Measurements from ENCODE around the gene STK32B. TPM values are rescaled to one million over a fixed set of nuclear protein-coding genes. Genes with fewer than 3 reads are reported as not detected.
"Not testable (repeated sequence)": the region's sequence is repeated elsewhere in the genome, so short reads cannot be mapped to it uniquely, and the experiment has no call there.

The STK32B gene
- 10 to 100 TPM in 1 of 4 donors, 1 to 10 TPM in 3; 3.2 to 11.3 (median 9.8) TPM for polyA plus RNA-seq (ENCODE audit: insufficient read length in 4 of 4)

DNA sequence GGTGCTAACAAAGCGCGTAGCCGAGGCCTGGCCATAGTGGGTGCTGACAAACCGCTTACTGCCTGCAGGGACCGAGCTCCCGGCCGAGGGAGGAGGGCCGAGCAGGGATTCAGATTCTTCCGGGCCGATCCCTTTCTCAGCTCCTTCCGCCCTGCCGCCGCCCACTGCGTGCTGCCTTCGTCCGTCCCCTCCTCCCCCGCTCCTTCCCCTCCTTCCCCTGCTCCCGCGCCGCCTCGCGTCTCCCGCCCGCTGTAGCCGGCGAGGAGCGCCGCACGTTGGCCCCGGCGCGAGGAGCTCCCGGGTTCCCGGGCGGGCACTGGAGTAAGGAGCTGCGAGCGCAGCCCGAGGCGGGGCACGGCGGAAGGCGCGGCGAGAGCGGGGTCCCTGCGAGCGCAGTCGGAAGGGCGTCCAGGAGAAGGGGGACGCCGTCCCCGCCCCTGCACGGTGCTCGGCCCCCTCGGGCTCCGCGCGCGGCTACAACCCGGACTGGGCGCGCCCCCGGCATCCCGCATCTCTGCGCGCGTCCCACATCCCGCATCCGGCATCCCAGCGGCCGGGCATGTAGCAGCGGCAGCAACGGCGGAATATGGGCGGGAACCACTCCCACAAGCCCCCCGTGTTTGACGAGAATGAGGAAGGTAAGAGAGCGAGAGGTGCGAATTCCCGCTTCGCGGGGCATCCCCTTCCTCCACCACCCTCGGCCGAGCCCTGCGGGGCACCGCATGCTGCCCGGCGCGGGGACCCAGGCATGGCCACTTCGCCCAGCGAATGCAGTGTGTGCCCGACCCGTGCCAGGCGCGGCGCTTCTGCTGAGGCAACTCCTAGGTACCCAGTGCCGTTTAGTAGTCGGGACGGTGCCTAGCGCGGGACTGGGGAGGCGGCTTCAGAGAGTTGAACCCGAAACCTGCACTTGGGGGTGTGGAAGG lies at the start of gene STK32B:
STK32B (plus strand) TSS at position 203 of the 926 bp plus-strand sequence.
- peak in 3 of 4 donors; percentile 25 to 31 (median 26) for DNase-seq (ENCODE audit: low read depth in 4 of 4, low spot score in 3 of 4)

DNA sequence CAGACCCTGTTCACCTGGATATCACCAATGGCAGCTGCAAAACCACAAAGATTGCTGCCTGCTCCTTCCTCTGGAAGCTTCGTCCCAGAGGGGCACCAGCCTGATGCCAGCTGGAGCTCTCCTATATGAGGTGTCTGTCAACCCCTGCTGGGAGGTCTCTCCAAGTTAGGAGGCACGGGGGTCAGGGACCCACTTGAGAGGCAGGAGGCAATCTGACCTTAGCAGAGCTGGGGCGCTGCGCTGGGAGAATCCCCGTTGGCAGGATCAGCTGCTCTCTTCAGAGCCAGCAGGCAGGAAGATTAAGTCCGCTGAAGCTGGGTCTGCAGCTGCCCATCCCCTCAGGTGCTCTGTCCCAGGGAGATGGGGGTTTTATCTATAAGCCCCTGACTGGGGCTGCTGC lies 49.6 kb upstream of the STK32B start:
- DNase-seq (ENCODE audit: low read depth in 4 of 4, low spot score in 3 of 4) = not testable (repeated sequence)

DNA sequence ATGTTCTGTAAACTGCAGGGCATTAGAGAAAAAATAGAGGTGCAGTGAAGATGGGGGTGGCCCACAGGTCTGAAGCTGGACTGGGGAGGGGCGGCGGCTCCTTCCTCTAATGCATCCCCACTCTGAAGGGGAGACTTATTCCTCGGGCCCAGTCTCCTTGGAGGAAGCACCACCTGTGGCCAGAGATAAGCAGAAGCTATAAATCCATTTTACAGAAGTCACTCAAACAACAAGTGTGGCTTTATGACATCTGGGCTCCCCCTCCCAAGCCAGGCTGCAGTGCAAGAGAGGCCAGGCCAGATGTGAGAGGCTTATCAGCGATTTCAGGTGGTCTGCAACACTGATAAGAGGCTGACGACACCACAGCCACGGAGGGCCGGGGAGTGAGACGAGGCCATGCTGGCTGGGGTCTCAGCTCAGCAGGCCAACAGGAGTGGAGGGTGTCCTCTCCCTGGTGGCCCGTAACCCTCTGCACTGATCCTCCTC lies 47.9 kb upstream of the STK32B start:
- DNase-seq (ENCODE audit: low read depth in 4 of 4, low spot score in 3 of 4) = no peak

DNA sequence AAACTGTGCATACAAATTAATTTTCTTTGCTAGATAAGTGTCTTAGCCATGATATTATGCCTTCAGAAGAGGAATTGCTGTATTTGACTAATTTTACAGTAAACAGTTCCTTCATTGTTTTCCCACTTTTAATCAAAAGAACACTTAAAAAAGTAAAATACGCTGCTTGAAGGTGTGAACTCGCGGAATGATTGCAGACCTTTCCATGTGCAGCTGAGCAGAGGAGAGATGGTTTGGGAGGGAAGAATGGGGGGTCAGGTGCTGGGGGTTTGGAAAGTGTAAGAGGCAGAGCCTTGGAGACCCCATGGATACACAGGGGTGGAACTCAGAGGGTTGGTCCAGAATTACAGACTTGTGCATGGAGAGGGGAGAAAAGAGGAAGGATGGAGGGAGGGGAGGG lies 47.4 kb upstream of the STK32B start:
- no peak for DNase-seq (ENCODE audit: low read depth in 4 of 4, low spot score in 3 of 4)

DNA sequence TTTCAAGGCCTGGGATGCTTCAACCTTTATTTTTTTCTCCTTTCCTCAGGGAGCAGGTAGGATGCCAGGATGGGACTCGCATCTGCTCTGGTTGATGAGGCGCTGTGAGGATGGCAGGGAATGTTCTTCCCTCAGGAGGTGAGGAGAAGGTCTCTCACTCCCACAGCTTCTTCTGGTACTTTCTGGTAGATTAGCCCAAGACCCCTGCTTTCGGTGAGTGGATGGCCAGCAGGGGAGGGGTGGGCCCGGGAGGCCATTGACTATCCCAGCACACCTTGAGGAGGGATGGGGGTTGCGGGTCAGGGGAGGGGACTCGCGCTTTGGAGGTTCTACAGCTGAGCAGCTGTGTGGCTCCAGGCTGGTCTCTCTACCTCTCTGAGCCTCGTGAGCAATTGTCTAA lies 46.8 kb upstream of the STK32B start:
- DNase-seq (ENCODE audit: low read depth in 4 of 4, low spot score in 3 of 4) = no peak

DNA sequence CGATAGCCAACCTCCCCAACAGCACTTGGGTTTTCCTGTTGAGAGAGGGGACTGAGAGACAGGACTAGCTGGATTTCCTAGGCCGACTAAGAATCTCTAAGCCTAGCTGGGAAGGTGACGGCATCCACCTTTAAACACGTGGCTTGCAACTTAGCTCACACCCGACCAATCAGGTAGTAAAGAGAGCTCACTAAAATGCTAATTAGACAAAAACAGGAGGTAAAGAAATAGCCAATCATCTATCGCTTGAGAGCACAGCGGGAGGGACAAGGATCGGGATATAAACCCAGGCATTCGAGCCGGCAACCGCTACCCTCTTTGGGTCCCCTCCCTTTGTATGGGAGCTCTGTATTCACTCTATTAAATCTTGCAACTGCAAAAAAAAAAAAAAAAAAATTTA lies 44.3 kb upstream of the STK32B start:
- not testable (repeated sequence) for DNase-seq (ENCODE audit: low read depth in 4 of 4, low spot score in 3 of 4)

DNA sequence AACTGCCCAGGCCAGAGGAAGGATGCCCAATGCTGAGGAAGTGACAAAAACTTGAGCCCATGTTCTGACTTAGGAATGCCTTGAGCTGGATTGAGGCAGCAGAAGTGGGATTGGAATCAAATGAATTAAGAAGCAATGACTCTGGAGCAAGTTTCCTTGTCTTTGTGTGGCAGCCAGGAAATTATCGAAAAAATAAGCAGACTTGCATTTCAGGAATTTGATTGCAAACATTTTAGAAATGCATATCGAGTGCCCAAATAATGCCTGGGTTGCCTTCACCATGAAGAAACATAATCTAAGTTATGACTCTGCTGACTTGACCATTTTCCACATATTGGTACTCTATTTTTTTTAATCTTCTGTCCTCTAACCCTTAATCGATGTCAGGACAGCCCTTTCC lies 41.5 kb upstream of the STK32B start:
- no peak for DNase-seq (ENCODE audit: low read depth in 4 of 4, low spot score in 3 of 4)

DNA sequence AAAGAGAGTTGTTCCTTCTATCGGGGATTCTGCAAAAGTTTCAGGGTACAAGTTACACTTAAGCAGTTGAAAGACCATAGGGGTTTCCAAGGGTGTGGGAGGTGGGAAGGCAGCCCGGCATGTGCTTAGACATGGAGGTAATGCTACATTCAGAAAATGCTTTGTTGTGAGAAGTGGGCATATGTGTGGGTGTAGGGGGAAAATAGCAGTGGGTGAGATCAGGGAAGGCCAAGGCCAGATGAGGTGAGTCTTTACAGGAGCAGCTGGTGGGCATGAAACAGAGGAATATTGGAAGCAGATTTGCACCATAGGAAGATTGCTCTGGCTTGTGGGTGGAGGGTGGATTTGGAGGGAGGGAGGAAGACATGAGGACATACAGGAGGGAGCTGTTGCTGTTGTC lies 40.3 kb upstream of the STK32B start:
- no peak for DNase-seq (ENCODE audit: low read depth in 4 of 4, low spot score in 3 of 4)

DNA sequence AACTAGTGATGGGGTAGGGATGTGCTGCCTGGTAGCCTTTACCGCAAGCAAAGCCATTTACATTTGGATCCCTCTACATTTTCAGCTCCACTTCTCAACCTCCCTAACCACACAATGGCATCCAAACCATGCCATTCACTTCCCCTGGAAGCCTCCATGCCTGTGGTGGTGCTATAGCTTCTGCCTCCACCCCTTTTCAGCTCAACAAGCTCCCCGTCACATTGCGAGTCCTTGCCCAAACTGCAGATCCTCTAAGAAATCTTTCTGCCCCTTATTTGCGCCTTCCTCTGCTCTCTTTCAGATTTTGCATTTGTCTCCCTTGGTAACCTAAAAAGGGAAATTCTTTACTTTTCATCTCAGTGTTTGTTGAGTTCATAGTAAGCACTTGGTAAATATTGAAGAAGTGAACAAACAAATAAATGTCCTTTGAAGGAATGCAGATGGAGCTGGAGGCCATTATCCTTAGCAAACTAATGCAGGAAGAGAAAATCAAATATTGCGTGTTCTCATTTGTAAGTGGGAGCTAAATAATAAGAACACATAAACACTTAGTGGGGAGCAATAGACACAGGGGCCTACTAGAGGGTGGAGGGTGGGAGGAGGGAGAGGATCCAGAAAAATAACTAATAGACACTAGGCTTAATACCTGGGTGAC lies 38.9 kb upstream of the STK32B start:
- no peak for DNase-seq (ENCODE audit: low read depth in 4 of 4, low spot score in 3 of 4)

DNA sequence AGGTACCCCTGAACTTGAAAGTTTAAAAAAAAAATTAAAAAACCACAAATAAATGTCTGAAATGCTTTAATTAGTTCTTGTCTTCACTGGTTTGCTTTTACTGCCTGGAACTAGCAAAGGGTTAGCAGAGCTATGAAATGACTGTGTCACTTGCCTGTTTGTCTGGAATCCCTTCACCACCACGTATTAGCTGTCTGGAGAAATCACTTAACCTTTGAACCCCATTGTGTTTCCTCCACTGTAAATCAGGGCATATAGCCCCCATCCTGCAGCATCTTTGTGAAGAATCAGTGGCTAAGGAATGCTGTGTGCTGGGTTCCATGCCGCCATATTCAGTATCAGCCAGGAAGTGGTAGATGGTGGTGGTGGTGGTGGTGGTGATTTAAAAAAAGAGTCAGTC lies 38.3 kb upstream of the STK32B start:
- no peak for DNase-seq (ENCODE audit: low read depth in 4 of 4, low spot score in 3 of 4)

DNA sequence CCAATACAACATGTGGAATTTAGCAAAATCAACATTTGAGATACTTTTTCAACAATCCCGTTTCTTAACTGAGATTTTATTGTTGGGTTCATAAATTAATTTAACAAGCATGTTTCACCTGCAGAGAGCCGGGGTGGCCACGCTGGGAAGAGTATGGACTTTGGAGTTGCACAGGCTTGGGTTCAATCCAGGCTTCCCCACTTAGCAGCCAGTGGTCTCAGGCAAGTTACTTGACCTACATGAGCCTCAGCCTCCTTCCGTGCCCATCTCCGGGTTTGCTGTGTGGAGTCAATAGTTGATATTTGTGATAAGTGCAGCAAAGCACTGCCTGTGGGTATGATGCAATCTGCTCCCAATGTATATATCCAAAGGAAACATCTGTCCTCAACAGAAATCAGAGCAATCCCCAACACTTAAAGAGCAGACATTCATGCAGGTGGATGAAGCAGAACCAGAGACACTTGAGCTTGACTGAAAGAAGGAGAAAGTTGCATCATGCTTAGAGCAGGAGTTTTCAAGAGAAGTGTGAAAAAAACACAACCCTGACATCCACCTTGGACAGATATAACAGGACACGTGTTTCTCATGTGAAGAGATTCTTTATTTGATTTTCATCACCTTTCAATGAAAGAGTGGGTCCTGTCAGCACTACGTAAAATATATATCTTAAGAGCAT lies 37.1 kb upstream of the STK32B start:
- DNase-seq (ENCODE audit: low read depth in 4 of 4, low spot score in 3 of 4) = no peak

DNA sequence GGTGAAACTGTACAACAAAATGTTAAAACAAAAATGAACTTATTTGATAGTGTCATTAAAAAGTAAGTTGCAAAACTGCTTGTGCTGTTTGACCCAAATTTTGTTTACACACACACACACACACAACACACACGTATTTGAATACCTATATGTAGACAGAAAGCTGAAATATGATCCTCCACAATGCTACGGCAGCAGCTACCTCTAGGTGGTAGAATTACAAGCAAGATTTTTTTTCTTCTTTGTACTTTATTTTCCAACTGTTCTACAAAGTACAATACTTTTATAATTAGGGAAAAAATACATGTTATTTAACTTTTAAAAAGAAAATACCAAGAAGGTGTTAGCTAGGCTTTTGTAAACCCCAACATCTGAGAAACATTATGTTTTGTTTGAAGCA lies 33.2 kb upstream of the STK32B start:
- no peak for DNase-seq (ENCODE audit: low read depth in 4 of 4, low spot score in 3 of 4)

DNA sequence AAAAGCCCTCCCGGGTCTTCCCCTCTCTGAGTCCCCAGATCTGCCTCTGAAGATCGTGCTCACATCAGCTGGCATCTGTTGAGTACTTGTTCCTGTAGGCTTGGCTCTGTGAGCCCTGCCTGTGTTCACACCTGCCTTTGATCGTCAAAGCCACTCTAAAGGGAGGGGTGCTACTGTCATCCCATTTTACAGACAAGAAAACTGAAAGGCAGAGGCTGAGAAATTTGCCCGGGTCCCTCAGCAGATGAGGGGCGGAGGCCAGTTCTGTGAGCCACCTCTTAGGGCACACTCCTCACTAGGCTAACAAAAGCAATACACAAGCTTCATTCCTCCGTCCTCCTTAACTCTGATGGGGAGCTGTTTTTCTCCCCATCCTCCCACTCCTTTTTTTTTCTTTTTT lies 32.7 kb upstream of the STK32B start:
- DNase-seq (ENCODE audit: low read depth in 4 of 4, low spot score in 3 of 4) = no peak

DNA sequence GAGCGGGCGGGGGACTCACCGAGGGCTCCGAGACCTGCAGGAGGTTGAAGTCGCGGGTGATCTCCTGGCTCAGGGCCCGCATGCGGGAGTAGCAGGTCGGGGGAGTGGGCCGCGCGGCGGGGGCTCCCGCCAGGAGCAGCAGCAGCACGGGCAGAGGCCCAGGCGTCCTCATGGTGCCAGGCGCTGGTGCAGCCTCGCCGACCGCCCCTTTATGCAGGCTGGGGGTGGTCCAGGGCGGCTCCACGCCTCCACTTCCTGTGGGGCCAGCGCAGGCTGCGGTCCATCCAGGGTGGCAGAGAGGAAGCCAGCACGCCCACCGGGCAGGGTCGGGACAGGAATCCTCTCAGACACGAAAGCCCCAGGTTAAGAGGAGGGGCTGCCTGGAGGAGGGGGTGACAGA lies 32.0 kb upstream of the STK32B start, which contains the start of gene CYTL1:
CYTL1 (minus strand) TSS at position 185 of the 400 bp plus-strand sequence; CDS start at position 172, 13 bp downstream.
- DNase-seq (ENCODE audit: low read depth in 4 of 4, low spot score in 3 of 4) = no peak

DNA sequence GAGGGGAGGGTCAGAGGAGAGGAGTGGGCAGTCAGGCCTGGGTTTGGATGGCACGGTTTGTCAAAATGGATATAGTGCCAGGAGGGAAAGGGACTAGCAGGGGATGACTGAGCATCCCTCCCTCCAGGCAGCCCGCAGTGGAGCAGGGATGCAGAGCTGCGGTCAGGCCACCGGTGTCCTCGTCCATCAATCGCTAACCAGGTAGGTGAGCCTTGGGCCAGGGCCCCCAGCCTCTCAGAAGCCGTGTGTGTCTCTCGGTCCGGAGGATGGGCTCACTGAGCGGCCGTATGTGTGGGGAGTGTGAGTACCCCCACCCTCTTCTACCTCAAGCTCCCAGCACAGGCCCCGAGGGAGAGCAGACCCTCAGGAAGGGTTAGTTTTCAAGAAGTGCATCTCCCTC lies 31.5 kb upstream of the STK32B start:
- DNase-seq (ENCODE audit: low read depth in 4 of 4, low spot score in 3 of 4) = no peak

DNA sequence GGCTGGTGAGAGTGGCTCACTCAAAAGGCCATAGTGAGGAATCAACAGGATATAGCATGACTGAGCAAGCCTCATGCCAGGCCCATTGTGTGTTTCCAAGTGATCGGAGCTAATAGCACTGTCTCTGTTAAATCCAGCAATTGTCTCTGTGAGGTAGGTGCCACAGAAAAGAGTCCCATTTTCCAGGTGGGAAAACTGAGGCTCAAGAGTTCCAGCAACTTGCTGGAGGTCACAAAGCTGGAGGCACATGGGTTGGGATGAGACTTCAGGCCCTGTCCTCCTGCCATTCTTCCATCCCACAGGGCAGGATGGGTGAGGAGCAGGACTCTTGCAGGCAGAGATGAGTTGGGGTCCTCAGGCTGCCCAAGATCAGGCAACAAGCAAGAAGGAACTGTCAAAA lies 30.9 kb upstream of the STK32B start:
- no peak for DNase-seq (ENCODE audit: low read depth in 4 of 4, low spot score in 3 of 4)

DNA sequence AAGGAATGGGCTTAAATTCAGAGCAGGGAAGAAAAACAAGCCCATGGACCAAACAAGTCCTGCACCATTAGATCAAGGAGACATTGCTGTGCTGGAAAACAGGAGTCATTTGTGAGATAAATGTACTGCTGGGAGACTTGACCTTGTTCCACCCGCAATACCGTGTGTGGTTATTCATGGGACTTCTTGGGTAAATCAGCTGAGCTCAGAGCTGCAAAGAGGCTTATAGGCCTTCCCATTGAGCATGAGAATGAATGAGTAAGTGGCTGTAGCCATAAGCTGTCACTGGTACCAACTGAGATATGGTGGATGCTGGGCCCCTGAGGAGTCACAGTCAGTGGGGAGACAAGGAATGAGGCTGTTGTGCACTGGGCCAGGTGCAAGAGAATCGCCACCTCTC lies 29.7 kb upstream of the STK32B start:
- DNase-seq (ENCODE audit: low read depth in 4 of 4, low spot score in 3 of 4) = no peak

DNA sequence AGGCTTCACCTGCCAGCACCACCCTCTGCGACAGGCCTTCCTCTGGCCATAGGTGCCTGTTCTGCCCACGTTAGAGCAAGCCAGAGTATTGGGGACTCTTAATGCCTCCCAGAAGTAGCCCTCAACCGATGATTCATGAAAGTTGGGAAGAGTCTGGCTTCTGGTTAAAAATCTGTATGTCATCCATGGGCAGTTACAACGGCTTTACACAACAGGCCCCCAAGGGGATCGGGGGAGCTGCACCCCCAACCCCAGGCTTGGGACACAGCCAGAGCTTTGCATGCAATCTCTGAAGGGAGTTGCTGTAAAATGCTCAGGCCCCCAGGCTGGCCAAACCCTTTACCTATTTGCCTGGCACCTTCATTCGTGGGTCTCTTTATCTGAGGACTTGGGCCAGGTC lies 26.6 kb upstream of the STK32B start:
- no peak for DNase-seq (ENCODE audit: low read depth in 4 of 4, low spot score in 3 of 4)

DNA sequence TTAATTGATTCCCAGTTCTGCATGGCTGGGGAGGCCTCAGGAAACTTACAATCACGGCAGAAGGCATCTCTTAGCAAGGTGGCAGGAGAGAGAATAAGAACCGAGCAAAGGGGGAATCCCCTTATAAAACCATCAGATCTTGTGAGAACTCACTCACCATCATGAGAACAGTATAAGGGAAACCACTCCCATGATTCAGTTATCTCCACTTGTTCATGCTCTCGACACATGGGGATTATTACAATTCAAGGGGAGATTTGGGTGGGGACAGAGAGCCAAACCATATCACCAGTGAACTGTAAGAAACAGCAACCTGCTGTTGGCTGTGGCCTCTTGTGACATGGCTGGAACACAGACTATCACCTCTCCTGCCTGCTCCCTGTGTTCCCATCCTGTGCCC lies 24.9 kb upstream of the STK32B start:
- DNase-seq (ENCODE audit: low read depth in 4 of 4, low spot score in 3 of 4) = no peak

DNA sequence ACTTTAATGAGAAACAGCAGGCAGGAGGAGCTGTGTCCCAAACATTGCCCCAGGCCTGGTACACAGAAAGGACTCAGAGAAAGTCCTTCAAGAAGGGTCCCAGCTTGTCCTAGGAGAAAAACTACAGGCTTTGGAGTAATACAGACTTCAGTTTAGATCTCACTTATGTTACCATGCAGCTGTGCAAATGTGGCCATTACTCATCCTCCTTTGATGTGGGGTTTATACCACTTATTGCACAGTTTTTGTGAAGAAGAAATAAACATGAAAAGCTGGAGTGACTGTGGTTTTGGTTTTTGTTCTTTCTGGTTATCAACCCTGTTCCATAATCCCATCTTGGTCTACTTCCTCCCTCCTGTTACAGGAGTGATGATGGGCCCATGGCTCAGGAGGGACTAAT lies 23.9 kb upstream of the STK32B start:
- no peak for DNase-seq (ENCODE audit: low read depth in 4 of 4, low spot score in 3 of 4)

DNA sequence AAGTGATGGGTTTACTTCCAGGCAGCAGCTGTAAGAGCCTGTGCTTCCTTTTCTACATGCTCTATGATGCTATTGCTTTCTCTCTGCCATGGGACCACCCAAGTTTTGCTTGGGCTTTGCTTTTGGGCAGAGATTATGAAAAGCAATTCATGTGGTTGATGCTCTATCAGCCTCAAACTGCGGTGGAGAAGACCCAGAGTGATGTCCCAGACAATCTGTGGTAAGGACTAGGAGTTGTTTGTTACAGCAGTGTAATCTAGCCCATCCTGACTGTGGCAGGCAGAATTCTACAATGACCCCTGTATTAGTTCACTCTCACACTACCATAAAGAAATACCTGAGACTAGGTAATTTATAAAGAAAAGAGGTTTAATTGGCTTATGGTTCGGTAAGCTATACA lies 22.8 kb upstream of the STK32B start:
- DNase-seq (ENCODE audit: low read depth in 4 of 4, low spot score in 3 of 4) = no peak

All from left renal pelvis (tissue), 4 donors.